Measurements from ENCODE around the gene SLC22A7. TPM values are rescaled to one million over a fixed set of nuclear protein-coding genes. Genes with fewer than 3 reads are reported as not detected.

The SLC22A7 gene
- total RNA-seq, 4 donors from 2014 or later: not detected

- H3K9me3 ChIP-seq: no peaks in the 10 kb centered on the region
- no peak for TF ChIP-seq POLR2A (IDR thresholded peaks at IDR 0.05)
- TF ChIP-seq CTCF (IDR thresholded peaks at IDR 0.05): no peak
- TF ChIP-seq EP300 (IDR thresholded peaks at IDR 0.05): no peak
- H3K27me3 ChIP-seq: peaks cover 0 to 22% of the 10 kb centered on the region in 2 donors
- no peaks in the 10 kb centered on the region for H3K36me3 ChIP-seq
- H3K4me1 ChIP-seq: no peaks in the 10 kb centered on the region
- no peak overlapping the region for H3K27ac ChIP-seq
- H3K4me3 ChIP-seq: no peak overlapping the region
- WGBS, 2 donors: 59 to 71% methylated on average over 4 of the region's 4 CpGs
- no peak for DNase-seq (ENCODE audit: low spot score in 2 of 2)
These were observed 39.9 kb upstream of the SLC22A7 start for GRCh38 chr6:43258180-43258579.

- no peak overlapping the region for H3K4me3 ChIP-seq
- WGBS, 2 donors: 88 to 90% methylated on average over 30 of the region's 30 CpGs
- no peak for DNase-seq (ENCODE audit: low spot score in 2 of 2)
- TF ChIP-seq EP300 (IDR thresholded peaks at IDR 0.05) (no peak), CTCF (IDR thresholded peaks at IDR 0.05) (no peak), POLR2A (IDR thresholded peaks at IDR 0.05) (no peak)
- no peaks in the 10 kb centered on the region for H3K36me3 ChIP-seq
- H3K27me3 ChIP-seq: peaks cover 0 to 16% of the 10 kb centered on the region in 2 donors
- H3K27ac ChIP-seq: no peak overlapping the region
- H3K9me3 ChIP-seq: no peaks in the 10 kb centered on the region
- H3K4me1 ChIP-seq: no peaks in the 10 kb centered on the region
These were observed 39.0 kb upstream of the SLC22A7 start for GRCh38 chr6:43258807-43259686.

- H3K4me3 ChIP-seq: no peak overlapping the region
- no peak for DNase-seq (ENCODE audit: low spot score in 2 of 2)
- no peak overlapping the region for H3K27ac ChIP-seq
- H3K4me1 ChIP-seq: no peaks in the 10 kb centered on the region
- no peaks in the 10 kb centered on the region for H3K9me3 ChIP-seq
- H3K27me3 ChIP-seq: peaks cover 0 to 10% of the 10 kb centered on the region in 2 donors
- TF ChIP-seq CTCF (IDR thresholded peaks at IDR 0.05) (no peak), POLR2A (IDR thresholded peaks at IDR 0.05) (no peak), EP300 (IDR thresholded peaks at IDR 0.05) (no peak)
- H3K36me3 ChIP-seq: no peaks in the 10 kb centered on the region
- WGBS, 2 donors: 55 to 68% methylated on average over 4 of the region's 4 CpGs
These were observed 37.3 kb upstream of the SLC22A7 start for GRCh38 chr6:43260791-43261190.

GRCh38 chr6:43261198-43261597 is 36.9 kb upstream of the SLC22A7 start:
- Histone ChIP-seq H3K27me3 (peaks cover 0 to 10% of the 10 kb centered on the region in 2 donors), H3K4me3 (no peak overlapping the region), H3K27ac (no peak overlapping the region), H3K36me3 (no peaks in the 10 kb centered on the region), H3K9me3 (no peaks in the 10 kb centered on the region), H3K4me1 (no peaks in the 10 kb centered on the region)
- 80 to 81% methylated on average over 5 of the region's 5 CpGs for WGBS, 2 donors
- no peak for TF ChIP-seq CTCF (IDR thresholded peaks at IDR 0.05)
- TF ChIP-seq POLR2A (IDR thresholded peaks at IDR 0.05): no peak
- TF ChIP-seq EP300 (IDR thresholded peaks at IDR 0.05): no peak
- DNase-seq (ENCODE audit: low spot score in 2 of 2): no peak

- peaks cover 0 to 10% of the 10 kb centered on the region in 2 donors for H3K27me3 ChIP-seq
These were observed 35.9 kb upstream of the SLC22A7 start for GRCh38 chr6:43262000-43262779.

More at GRCh38 chr6:43262000-43262779, 35.9 kb upstream of the SLC22A7 start:
- 76 to 78% methylated on average over 14 of the region's 14 CpGs for WGBS, 2 donors
- Histone ChIP-seq H3K4me1 (no peaks in the 10 kb centered on the region), H3K4me3 (no peak overlapping the region), H3K9me3 (no peaks in the 10 kb centered on the region), H3K36me3 (no peaks in the 10 kb centered on the region), H3K27ac (no peak overlapping the region)
- no peak for DNase-seq (ENCODE audit: low spot score in 2 of 2)
- no peak for TF ChIP-seq CTCF (IDR thresholded peaks at IDR 0.05)
- TF ChIP-seq POLR2A (IDR thresholded peaks at IDR 0.05): no peak
- no peak for TF ChIP-seq EP300 (IDR thresholded peaks at IDR 0.05)

All from tibial nerve (tissue), 4 donors.